ENCODE results near the gene UQCRHL.
"Not testable (repeated sequence)": the region's sequence is repeated elsewhere in the genome, so short reads cannot be mapped to it uniquely, and the experiment has no call there.

UQCRHL gene

DNA sequence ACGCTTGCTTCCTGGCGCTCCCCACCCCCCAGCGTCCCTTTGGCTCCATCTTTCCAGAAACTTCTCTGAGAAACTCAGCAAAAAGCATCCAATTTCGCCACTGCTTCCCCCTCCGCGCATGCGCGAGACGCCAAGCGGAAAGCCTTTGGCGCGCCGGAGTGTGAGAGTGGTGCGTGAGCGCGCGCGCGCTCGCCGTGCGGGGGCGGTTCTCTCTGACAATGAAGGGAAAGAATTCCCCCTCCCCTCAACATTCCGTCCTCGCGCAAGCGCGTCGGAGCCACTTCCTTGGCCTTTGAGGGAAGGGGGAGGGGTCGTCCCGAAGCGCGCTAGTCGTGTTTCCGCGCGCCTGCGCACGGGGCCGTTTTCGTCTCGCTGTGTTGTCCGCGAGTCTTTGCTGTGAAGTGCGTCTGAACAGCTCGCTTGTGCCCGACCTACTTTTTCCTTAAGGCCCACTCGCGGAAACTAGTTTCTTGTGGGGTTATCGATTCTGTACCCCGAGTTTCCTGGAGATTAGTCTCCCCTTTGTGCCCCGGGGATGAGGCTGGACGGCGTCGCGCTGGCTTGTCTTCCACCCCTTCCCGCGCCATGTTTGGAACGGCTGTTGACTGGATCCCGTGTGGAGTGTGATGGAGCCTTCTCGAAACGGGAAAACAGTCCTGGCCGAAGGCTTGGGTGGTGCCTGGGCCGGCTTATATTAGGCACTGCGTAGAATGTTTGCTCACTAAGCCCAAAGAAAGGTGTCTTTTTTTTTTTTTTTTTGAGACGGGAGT, 28.5 kb upstream of the UQCRHL start:
- DNase-seq (ENCODE audit: low read depth in 2 of 2) = peak; percentile 97 to 99

GRCh38 chr1:15835205-15835740, 27.8 kb upstream of the UQCRHL start:
- no peak for DNase-seq (ENCODE audit: low read depth in 2 of 2)

GRCh38 chr1:15834406-15835204, 27.2 kb upstream of the UQCRHL start:
- peak; percentile 74 to 75 for DNase-seq (ENCODE audit: low read depth in 2 of 2)

GRCh38 chr1:15833842-15834405, 26.5 kb upstream of the UQCRHL start:
- no peak for DNase-seq (ENCODE audit: low read depth in 2 of 2)

- DNase-seq (ENCODE audit: low read depth in 2 of 2) = no peak
Measured at GRCh38 chr1:15833069-15833679, 25.7 kb upstream of the UQCRHL start.

- DNase-seq (ENCODE audit: low read depth in 2 of 2) = no peak
Measured at GRCh38 chr1:15830258-15830657, 22.8 kb upstream of the UQCRHL start.

DNA sequence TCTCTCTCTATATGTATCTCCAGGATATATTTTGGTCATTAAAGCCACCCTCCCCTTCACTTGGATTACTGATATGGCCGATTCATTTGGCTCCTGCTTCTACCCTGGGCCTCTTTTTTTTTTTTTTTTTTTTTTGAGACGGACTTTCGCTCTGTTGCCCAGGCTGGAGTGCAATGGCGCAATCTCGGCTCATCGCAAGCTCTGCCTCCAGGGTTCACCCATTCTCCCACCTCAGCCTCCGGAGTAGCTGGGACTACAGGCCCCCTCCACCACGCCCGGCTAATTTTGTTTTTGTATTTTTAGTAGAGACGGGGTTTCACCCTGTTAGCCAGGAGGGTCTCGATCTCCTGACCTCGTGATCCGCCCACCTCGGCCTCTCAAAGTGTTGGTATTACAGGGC, 21.5 kb upstream of the UQCRHL start:
- DNase-seq (ENCODE audit: low read depth in 2 of 2) = not testable (repeated sequence)

DNA sequence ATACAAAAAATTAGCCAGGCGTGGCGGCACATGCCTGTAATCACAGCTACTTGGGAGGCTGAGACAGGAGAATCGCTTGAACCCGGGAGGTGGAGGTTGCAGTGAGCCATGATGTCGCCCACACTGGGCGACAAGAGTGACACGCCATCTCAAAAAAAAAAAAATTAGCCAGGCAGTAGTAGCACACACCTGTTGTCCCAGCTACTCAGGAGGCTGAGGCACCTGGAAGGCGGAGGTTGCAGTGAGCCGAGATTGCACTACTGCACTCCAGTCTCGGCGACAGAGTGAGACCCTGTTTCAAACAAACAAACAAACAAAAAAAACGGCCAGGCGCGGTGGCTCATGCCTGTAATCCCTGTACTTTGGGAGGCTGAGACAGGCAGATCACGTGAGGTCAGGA, 20.1 kb upstream of the UQCRHL start:
- not testable (repeated sequence) for DNase-seq (ENCODE audit: low read depth in 2 of 2)

DNA sequence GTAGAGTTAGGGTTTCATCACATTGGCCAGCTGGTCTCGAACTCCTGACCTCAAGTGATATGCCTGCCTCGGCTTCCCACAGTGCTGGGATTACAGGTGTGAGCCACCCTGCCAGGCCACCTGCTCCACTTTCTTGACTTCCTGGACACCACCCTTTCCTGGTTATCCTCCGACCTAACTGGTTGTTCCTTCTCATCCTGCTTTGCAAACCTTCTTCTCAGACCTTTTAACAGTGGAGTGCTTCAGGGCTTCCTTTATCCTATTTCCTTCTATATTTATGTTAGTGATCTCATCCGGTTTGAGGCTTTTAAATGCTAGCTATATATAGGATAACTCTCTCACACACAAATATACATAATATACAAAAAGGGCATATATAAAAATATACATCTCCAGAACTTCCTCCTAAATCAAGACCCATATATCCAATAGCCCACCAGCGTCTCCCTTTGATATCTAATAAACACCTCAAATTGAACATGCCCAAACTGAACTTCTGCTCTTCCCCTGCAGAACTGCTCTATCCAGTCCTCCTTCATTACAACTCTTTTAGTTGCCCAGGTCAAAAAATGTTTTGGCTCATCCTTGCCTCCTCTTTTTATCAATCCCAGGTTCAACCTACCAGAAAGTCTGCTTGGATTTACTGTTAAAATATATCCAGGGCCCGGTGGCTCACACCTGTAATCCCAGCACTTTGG, 19.5 kb upstream of the UQCRHL start:
- DNase-seq (ENCODE audit: low read depth in 2 of 2) = no peak

GRCh38 chr1:15825800-15826199, 18.4 kb upstream of the UQCRHL start:
- no peak for DNase-seq (ENCODE audit: low read depth in 2 of 2)

- DNase-seq (ENCODE audit: low read depth in 2 of 2) = no peak
Measured at GRCh38 chr1:15820478-15820877, 13.0 kb upstream of the UQCRHL start.

- DNase-seq (ENCODE audit: low read depth in 2 of 2) = no peak
Measured at GRCh38 chr1:15816674-15817073, 9.2 kb upstream of the UQCRHL start.

DNA sequence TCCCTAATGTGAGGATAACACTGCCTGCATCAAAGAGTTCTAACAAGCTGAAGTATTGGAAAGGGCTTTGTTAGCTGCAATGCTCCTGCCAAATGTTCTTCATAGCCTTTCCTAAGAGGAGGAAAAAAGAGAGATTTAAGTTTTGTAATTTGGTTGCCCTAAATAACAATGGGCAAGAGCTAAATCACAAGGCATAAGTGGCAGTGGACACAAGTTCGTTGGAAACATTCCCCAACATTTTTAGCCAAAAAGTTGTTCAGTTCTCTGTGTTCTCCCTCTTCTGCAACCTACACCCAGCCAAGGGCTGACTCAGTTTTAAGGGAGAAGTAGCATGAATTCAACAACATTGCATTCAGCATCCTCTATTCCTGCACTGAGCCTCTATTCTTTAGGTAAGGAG, 2.6 kb upstream of the UQCRHL start:
- DNase-seq (ENCODE audit: low read depth in 2 of 2) = no peak

DNA sequence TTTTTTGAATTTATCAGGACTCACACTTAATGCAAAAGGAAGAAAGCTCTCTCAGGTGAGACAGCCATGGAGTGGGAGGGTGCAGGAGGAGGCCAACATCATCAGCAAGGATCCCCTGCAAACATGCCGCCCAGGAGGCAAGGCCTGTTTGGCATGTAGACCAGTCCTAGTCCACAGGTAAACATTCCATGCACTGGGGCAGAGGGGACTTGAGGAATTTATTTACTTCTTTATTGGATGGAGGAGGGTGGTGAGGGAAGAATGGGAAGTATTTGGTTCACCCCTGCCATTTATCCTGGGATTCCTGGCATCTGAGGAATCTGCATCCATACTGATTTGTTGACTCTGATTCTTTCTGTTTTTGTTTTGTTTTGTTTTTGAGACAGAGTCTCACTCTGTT, 1.5 kb upstream of the UQCRHL start:
- DNase-seq (ENCODE audit: low read depth in 2 of 2) = no peak

- no peak for DNase-seq (ENCODE audit: low read depth in 2 of 2)
Measured at GRCh38 chr1:15807121-15807520, 328 bp downstream of the UQCRHL start.

GRCh38 chr1:15804060-15804459, 3.4 kb downstream of the UQCRHL start:
- DNase-seq (ENCODE audit: low read depth in 2 of 2) = no peak

- no peak for DNase-seq (ENCODE audit: low read depth in 2 of 2)
Measured at GRCh38 chr1:15803380-15803779, 4.1 kb downstream of the UQCRHL start.

GRCh38 chr1:15802234-15802965, 5.0 kb downstream of the UQCRHL start:
- DNase-seq (ENCODE audit: low read depth in 2 of 2) = no peak

- DNase-seq (ENCODE audit: low read depth in 2 of 2) = no peak
Measured at GRCh38 chr1:15799928-15800835, 7.3 kb downstream of the UQCRHL start.

All from stimulated activated CD8-positive, alpha-beta memory T cell treated with anti-CD3 and anti-CD28 coated beads, Interleukin-7, amount 100 ng/mL, for 1 hour (primary cell).